COLO829 (cell line): Measurements from ENCODE around the gene MAEA.
"Not testable (repeated sequence)": the region's sequence is repeated elsewhere in the genome, so short reads cannot be mapped to it uniquely, and the experiment has no call there.

Experiments used
- DNase-seq: peaks from one replicate; pipeline ENCODE4 v3.0.0; 2012; ENCODE audit warnings: low spot score

The MAEA gene

GRCh38 chr4:1367230-1367935, 77.7 kb downstream of the MAEA start:
- no peak for DNase-seq

- no peak for DNase-seq
These were observed 78.2 kb downstream of the MAEA start for GRCh38 chr4:1367936-1368289.

GRCh38 chr4:1368421-1369090, 78.9 kb downstream of the MAEA start:
- no peak for DNase-seq

- no peak for DNase-seq
These were observed 79.4 kb downstream of the MAEA start for GRCh38 chr4:1369091-1369450.

- no peak for DNase-seq
These were observed 79.9 kb downstream of the MAEA start for GRCh38 chr4:1369479-1370079.

- DNase-seq, result no peak
These were observed 80.8 kb downstream of the MAEA start for GRCh38 chr4:1370321-1371124.

GRCh38 chr4:1371176-1372165, 81.8 kb downstream of the MAEA start:
- no peak for DNase-seq

- DNase-seq, result not testable (repeated sequence)
These were observed 82.9 kb downstream of the MAEA start for GRCh38 chr4:1372576-1372975.

GRCh38 chr4:1373892-1374705, 84.4 kb downstream of the MAEA start:
- no peak for DNase-seq

- DNase-seq, result no peak
These were observed 85.0 kb downstream of the MAEA start for GRCh38 chr4:1374706-1375045.

- no peak for DNase-seq
These were observed 85.5 kb downstream of the MAEA start for GRCh38 chr4:1375051-1375721.

- no peak for DNase-seq
These were observed 86.2 kb downstream of the MAEA start for GRCh38 chr4:1375761-1376322.

- DNase-seq, result no peak
These were observed 86.7 kb downstream of the MAEA start for GRCh38 chr4:1376391-1376840.

- DNase-seq, result no peak
These were observed 87.3 kb downstream of the MAEA start for GRCh38 chr4:1376841-1377605.

- DNase-seq, result no peak
These were observed 88.0 kb downstream of the MAEA start for GRCh38 chr4:1377606-1378261.

GRCh38 chr4:1378559-1379231, 89.0 kb downstream of the MAEA start:
- DNase-seq, result no peak

GRCh38 chr4:1379351-1379781, 89.7 kb downstream of the MAEA start:
- DNase-seq, result no peak

- DNase-seq, result no peak
These were observed 90.2 kb downstream of the MAEA start for GRCh38 chr4:1379801-1380331.
